Endothelial cell (in vitro differentiated cells): Measurements from ENCODE around the gene BORCS8. TPM values are rescaled to one million over a fixed set of nuclear protein-coding genes. Genes with fewer than 3 reads are reported as not detected.

Experiments used
- DNase-seq: peaks from one replicate; pipeline ENCODE4 v3.0.0; 2021; ENCODE audit warnings: low spot score
- H3K27ac Mint-ChIP-seq: one replicate; pipeline ENCODE4 v1.8.0; 2021; ENCODE audit warnings: mixed read lengths, inconsistent platforms; ENCODE audit not compliant: unreplicated experiment
- H3K27me3 Mint-ChIP-seq: one replicate; pipeline ENCODE4 v1.8.0; 2021; ENCODE audit warnings: mild to moderate bottlenecking, moderate library complexity, mixed read lengths, inconsistent platforms; ENCODE audit not compliant: unreplicated experiment
- H3K36me3 Mint-ChIP-seq: one replicate; pipeline ENCODE4 v1.8.0; 2021; ENCODE audit warnings: mild to moderate bottlenecking, low read depth, mixed read lengths, inconsistent platforms; ENCODE audit not compliant: unreplicated experiment
- H3K4me1 Mint-ChIP-seq: one replicate; pipeline ENCODE4 v1.8.0; 2021; ENCODE audit warnings: mild to moderate bottlenecking, mixed read lengths, inconsistent platforms; ENCODE audit not compliant: unreplicated experiment
- H3K4me3 Mint-ChIP-seq: one replicate; pipeline ENCODE4 v1.8.0; 2021; ENCODE audit warnings: mild to moderate bottlenecking, mixed read lengths, inconsistent platforms; ENCODE audit not compliant: unreplicated experiment
- H3K9me3 Mint-ChIP-seq: one replicate; pipeline ENCODE4 v1.8.0; 2021; ENCODE audit warnings: mixed read lengths, inconsistent platforms; ENCODE audit not compliant: unreplicated experiment
- total RNA-seq: library from RNA; stranded (reverse); fragmentation: NEBNext Ultra II Directional; extraction: Animal tissue kit (Norgen Biotek cat#: 25700); gene quantifications from one replicate; pipeline ENCODE4 v1.2.1, GENCODE V29; 2021; ENCODE audit not compliant: unreplicated experiment
- TF ChIP-seq, protein P1 (sequence below): fragments of 200-600 bp; sonication (generic); IDR thresholded peaks from one replicate; pipeline ENCODE4 v1.5.0; 2021; ENCODE audit warnings: antibody characterized with exemption; ENCODE audit not compliant: unreplicated experiment

BORCS8 gene
- total RNA-seq, 1 donor from 2014 or later: 31.3 TPM

DNA sequence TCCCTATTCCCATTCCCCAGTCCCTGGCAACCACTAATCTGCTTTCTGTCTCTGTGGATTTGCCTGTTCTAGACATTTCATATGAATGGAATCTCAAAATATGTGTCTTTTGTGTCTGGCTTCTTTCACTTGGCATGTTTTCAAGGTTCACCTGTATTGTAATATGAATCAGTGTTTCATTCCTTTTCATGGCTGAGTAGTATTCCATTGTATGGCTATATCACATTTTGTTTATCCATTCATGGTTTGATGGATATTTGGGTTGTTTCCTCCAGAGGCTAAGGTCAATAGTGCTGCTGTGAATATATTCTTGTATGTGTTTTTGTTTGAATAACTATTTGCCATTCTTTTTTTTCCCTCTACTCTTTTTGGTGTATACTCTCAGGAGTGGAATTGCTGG lies 44.2 kb upstream of the BORCS8 start:
- no peaks in the 10 kb centered on the region for H3K4me1 Mint-ChIP-seq
- peaks cover 10% of the 10 kb centered on the region for H3K27me3 Mint-ChIP-seq
- H3K4me3 Mint-ChIP-seq: no peak overlapping the region
- peaks cover 6% of the 10 kb centered on the region for H3K9me3 Mint-ChIP-seq
- no peak overlapping the region for H3K27ac Mint-ChIP-seq
- TF ChIP-seq, protein P1, sequence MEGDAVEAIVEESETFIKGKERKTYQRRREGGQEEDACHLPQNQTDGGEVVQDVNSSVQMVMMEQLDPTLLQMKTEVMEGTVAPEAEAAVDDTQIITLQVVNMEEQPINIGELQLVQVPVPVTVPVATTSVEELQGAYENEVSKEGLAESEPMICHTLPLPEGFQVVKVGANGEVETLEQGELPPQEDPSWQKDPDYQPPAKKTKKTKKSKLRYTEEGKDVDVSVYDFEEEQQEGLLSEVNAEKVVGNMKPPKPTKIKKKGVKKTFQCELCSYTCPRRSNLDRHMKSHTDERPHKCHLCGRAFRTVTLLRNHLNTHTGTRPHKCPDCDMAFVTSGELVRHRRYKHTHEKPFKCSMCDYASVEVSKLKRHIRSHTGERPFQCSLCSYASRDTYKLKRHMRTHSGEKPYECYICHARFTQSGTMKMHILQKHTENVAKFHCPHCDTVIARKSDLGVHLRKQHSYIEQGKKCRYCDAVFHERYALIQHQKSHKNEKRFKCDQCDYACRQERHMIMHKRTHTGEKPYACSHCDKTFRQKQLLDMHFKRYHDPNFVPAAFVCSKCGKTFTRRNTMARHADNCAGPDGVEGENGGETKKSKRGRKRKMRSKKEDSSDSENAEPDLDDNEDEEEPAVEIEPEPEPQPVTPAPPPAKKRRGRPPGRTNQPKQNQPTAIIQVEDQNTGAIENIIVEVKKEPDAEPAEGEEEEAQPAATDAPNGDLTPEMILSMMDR: no peak
- H3K36me3 Mint-ChIP-seq: no peaks in the 10 kb centered on the region
- DNase-seq: no peak

DNA sequence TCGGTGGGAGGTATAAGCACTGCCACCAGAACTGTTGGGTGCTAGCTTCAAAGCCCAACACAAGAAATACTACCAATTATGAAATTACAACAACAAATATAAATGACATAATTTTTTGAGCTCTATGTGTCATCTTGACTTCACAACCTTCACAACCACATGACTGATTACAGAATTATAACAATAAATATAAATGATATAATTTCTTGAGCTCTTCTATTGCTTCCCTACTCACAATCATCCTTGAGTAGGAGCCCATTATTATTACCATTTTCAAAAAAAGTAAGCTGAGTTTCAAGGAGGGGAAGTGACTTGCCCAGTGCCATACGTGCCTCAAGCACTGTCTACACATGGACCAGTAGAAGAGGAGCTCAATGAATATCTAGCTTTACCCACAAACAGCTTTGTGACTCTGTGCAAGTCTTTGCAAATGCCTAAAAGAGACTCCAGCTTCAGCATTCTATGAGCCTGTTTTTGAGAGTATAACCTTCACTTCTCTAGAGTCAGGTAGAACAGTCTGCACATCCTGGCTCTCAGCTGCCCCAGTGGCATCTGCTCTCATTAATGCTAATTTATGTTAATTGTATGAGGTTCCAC lies 42.4 kb upstream of the BORCS8 start:
- TF ChIP-seq, protein P1: no peak
- Mint-ChIP-seq H3K4me3 (no peak overlapping the region), H3K36me3 (peaks cover 3% of the 10 kb centered on the region), H3K4me1 (no peaks in the 10 kb centered on the region), H3K27me3 (peaks cover 10% of the 10 kb centered on the region), H3K27ac (no peak overlapping the region), H3K9me3 (peaks cover 6% of the 10 kb centered on the region)
- no peak for DNase-seq

DNA sequence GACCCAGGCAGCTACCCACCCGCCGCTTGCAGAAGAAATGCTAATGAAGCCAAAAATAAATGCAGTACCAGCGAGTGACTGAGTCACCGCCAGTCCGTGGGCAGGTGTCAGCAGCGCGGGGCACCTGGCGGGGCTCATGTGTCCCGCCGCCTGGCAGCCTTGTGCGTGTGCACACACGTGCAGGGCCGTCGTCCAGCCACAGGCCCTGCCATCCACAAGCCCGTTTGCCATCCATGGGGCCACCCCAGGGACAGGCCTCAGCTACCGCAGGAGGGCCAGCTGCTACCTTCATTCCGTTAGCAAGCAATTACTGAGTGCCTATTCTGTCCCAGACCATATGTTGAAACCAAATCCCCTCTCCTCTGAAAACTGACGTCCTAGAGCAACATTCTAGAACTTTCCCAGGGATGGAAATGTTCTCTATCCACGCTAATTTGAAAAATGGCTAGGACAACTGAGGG lies 40.3 kb upstream of the BORCS8 start:
- Mint-ChIP-seq H3K36me3 (peaks cover 3% of the 10 kb centered on the region), H3K4me3 (no peak overlapping the region), H3K9me3 (peaks cover 6% of the 10 kb centered on the region), H3K27ac (no peak overlapping the region), H3K4me1 (no peaks in the 10 kb centered on the region), H3K27me3 (peaks cover 4% of the 10 kb centered on the region)
- TF ChIP-seq, protein P1: no peak
- no peak for DNase-seq

DNA sequence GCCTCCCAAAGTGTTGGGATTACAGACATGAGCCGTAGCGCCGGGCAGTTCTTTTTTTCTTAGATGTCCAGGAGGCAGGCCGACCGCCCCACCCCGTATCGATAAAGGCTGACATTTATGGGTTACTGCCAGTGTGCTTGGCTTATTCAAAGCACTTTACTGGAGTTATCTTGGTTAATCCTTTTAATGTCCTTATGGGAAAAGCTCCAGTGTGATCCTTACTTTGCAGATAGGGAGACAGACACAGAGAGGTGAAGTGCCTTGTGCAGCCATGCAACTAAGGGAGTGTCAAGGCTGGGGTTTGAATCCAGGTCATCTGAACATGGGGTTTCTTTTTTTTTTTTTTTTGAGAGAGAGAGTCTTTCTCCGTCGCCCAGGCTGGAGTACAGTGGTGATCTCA lies 39.0 kb upstream of the BORCS8 start:
- DNase-seq: no peak
- Mint-ChIP-seq H3K36me3 (peaks cover 3% of the 10 kb centered on the region), H3K4me3 (no peak overlapping the region), H3K27me3 (peaks cover 4% of the 10 kb centered on the region), H3K9me3 (peaks cover 2% of the 10 kb centered on the region), H3K27ac (no peak overlapping the region), H3K4me1 (no peaks in the 10 kb centered on the region)
- TF ChIP-seq, protein P1: no peak

DNA sequence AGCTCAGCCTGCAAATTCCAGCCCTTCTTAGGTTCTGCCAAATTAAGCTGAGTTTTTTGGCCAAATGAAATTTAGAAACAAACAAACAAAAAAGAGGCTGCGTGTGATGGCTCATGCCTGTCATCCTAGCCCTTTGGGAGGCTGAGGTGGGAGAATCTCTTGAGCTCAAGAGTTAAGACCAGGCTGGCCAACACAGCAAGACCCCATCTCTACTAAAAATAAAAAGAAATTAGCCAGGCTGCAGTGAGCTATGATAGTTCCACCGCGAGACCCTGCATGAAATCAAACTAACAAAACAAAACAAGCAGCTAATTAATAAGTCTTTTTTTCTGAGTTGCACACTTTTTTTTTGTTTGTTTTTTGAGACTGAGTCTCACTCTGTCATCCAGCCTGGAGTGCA lies 37.7 kb upstream of the BORCS8 start:
- Mint-ChIP-seq H3K36me3 (peaks cover 3% of the 10 kb centered on the region), H3K4me1 (no peaks in the 10 kb centered on the region), H3K4me3 (no peak overlapping the region), H3K27ac (no peak overlapping the region), H3K27me3 (peaks cover 6% of the 10 kb centered on the region), H3K9me3 (no peaks in the 10 kb centered on the region)
- TF ChIP-seq, protein P1: no peak
- DNase-seq: no peak
